ENCODE data around the gene NAALAD2. TPM values are rescaled to one million over a fixed set of nuclear protein-coding genes. Genes with fewer than 3 reads are reported as not detected.
"Not testable (repeated sequence)": the region's sequence is repeated elsewhere in the genome, so short reads cannot be mapped to it uniquely, and the experiment has no call there.

NAALAD2 gene
- total RNA-seq, 2 experiments from 2014 or later, result not detected

GRCh38 chr11:90135016-90135415, 553 bp downstream of the NAALAD2 start:
- POLR2A ChIA-PET, result no interaction called here
- Histone ChIP-seq H3K27ac (ENCODE audit: low read depth in 1 of 2, low read length in 2 of 2) (no peak overlapping the region), H3K27me3 (ENCODE audit: control insufficient read depth in 1 of 2, insufficient read depth in 2 of 2, low read length in 2 of 2) (peaks cover 7 to 34% of the 10 kb centered on the region in 2 experiments), H3K9me3 (ENCODE audit: control insufficient read depth in 1 of 2, insufficient read depth in 1 of 2, low read length in 2 of 2) (peaks cover 0 to 7% of the 10 kb centered on the region in 2 experiments), H3K4me3 (ENCODE audit: low read length) (no peak overlapping the region), H3K36me3 (ENCODE audit: insufficient read depth, low read length) (no peaks in the 10 kb centered on the region), H3K4me1 (ENCODE audit: insufficient read depth, low read length) (peaks cover 8% of the 10 kb centered on the region)
- Mint-ChIP-seq H3K9me3 (no peaks in the 10 kb centered on the region), H3K27me3 (peaks cover 81% of the 10 kb centered on the region), H3K27ac (no peak overlapping the region), H3K4me1 (ENCODE audit: low read depth) (peaks cover 19% of the 10 kb centered on the region), H3K4me3 (peak overlapping the region; percentile 16), H3K36me3 (ENCODE audit: low read depth) (no peaks in the 10 kb centered on the region)
- no peak for DNase-seq
- CTCF ChIA-PET, result no interaction called here
- ATAC-seq (ENCODE audit: poor library complexity), result no peak
- intact Hi-C loops (cut with DNase I, micrococcal nuclease), result no loop called here
- TF ChIP-seq CTCF (IDR thresholded peaks at IDR 0.05), result no peak

- H3K27me3 Mint-ChIP-seq, result peaks cover 12% of the 10 kb centered on the region
- no peak overlapping the region for H3K27ac Mint-ChIP-seq
- no peak overlapping the region for H3K4me3 Mint-ChIP-seq
- no peak for TF ChIP-seq CTCF (IDR thresholded peaks at IDR 0.05)
- ChIA-PET POLR2A (no interaction called here), CTCF (no interaction called here)
- no peaks in the 10 kb centered on the region for H3K4me1 Mint-ChIP-seq (ENCODE audit: low read depth)
- ATAC-seq (ENCODE audit: poor library complexity) (no peak), DNase-seq (no peak)
- H3K36me3 ChIP-seq (ENCODE audit: insufficient read depth, low read length), result no peaks in the 10 kb centered on the region
- H3K27me3 ChIP-seq (ENCODE audit: control insufficient read depth in 1 of 2, insufficient read depth in 2 of 2, low read length in 2 of 2), result no peaks in the 10 kb centered on the region
- no peaks in the 10 kb centered on the region for H3K36me3 Mint-ChIP-seq (ENCODE audit: low read depth)
- no peak overlapping the region for H3K27ac ChIP-seq (ENCODE audit: low read depth in 1 of 2, low read length in 2 of 2)
- H3K9me3 ChIP-seq (ENCODE audit: control insufficient read depth in 1 of 2, insufficient read depth in 1 of 2, low read length in 2 of 2), result no peaks in the 10 kb centered on the region
- no peaks in the 10 kb centered on the region for H3K4me1 ChIP-seq (ENCODE audit: insufficient read depth, low read length)
- H3K9me3 Mint-ChIP-seq, result no peaks in the 10 kb centered on the region
- intact Hi-C loops (cut with DNase I, micrococcal nuclease), result no loop called here
- no peak overlapping the region for H3K4me3 ChIP-seq (ENCODE audit: low read length)
Measured at GRCh38 chr11:90148900-90149299, 14.4 kb downstream of the NAALAD2 start.

- DNase-seq, result peak in 1 of 14 experiments; percentile 4
- CTCF ChIA-PET; H3K27me3 Mint-ChIP-seq; H3K36me3 ChIP-seq (ENCODE audit: insufficient read depth, low read length); POLR2A ChIA-PET; H3K9me3 ChIP-seq (ENCODE audit: control insufficient read depth in 1 of 2, insufficient read depth in 1 of 2, low read length in 2 of 2); H3K36me3 Mint-ChIP-seq (ENCODE audit: low read depth); H3K4me3 ChIP-seq (ENCODE audit: low read length); intact Hi-C loops (cut with DNase I, micrococcal nuclease); H3K27me3 ChIP-seq (ENCODE audit: control insufficient read depth in 1 of 2, insufficient read depth in 2 of 2, low read length in 2 of 2); H3K4me3 Mint-ChIP-seq; H3K4me1 ChIP-seq (ENCODE audit: insufficient read depth, low read length); H3K9me3 Mint-ChIP-seq; H3K4me1 Mint-ChIP-seq (ENCODE audit: low read depth); ATAC-seq (ENCODE audit: poor library complexity); H3K27ac Mint-ChIP-seq; H3K27ac ChIP-seq (ENCODE audit: low read depth in 1 of 2, low read length in 2 of 2): not testable (repeated sequence)
Measured at GRCh38 chr11:90166982-90167573, 32.6 kb downstream of the NAALAD2 start.

- H3K4me3 Mint-ChIP-seq; intact Hi-C loops (cut with DNase I, micrococcal nuclease); H3K27me3 ChIP-seq (ENCODE audit: control insufficient read depth in 1 of 2, insufficient read depth in 2 of 2, low read length in 2 of 2); ATAC-seq (ENCODE audit: poor library complexity); DNase-seq; H3K27me3 Mint-ChIP-seq; H3K36me3 Mint-ChIP-seq (ENCODE audit: low read depth); H3K9me3 ChIP-seq (ENCODE audit: control insufficient read depth in 1 of 2, insufficient read depth in 1 of 2, low read length in 2 of 2); H3K4me1 ChIP-seq (ENCODE audit: insufficient read depth, low read length); H3K27ac ChIP-seq (ENCODE audit: low read depth in 1 of 2, low read length in 2 of 2); H3K9me3 Mint-ChIP-seq; POLR2A ChIA-PET; H3K4me1 Mint-ChIP-seq (ENCODE audit: low read depth); H3K36me3 ChIP-seq (ENCODE audit: insufficient read depth, low read length); H3K4me3 ChIP-seq (ENCODE audit: low read length); CTCF ChIA-PET; H3K27ac Mint-ChIP-seq: not testable (repeated sequence)
Measured at GRCh38 chr11:90167704-90168103, 33.2 kb downstream of the NAALAD2 start.

All from CD4-positive, alpha-beta T cell (primary cell).